Measurements from ENCODE around the gene HSF2. TPM values are rescaled to one million over a fixed set of nuclear protein-coding genes. Genes with fewer than 3 reads are reported as not detected.

Gene HSF2
- total RNA-seq, 1 experiment from 2014 or later, result 19.8 TPM

DNA sequence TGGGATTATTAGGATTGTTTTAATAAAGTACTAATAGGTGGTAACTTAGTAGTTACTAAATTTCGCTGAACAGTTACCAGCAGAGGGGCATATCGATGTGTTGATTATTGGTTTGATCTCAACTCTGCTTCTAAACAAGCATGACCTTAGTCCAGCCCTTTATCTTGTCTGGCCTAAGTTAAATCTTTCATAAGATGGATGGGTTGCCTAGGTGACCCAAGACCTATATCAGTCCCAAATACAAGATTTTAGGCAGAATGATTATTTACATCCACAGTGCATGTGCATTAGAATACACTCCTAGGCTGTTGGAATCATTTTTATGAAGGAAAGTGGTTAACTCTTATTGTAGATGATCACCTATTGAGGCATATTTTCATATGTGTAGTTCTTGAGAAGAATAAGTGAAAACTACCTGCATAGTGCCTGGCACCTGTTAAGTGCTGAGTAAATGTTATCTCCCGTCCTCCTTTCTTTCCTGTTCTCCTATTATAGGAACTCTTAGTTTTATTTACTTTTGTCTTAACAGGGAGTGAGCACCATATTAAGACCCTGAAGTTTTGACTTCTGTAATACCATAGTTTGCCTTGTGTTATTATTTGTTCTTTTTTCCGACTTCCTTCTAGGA, 1.1 kb downstream of the HSF2 start:
- H3K36me3 ChIP-seq (ENCODE audit: control insufficient read depth in 1 of 2, insufficient read depth in 2 of 2, low read length in 2 of 2), result no peaks in the 10 kb centered on the region
- no peak for DNase-seq (ENCODE audit: low read depth, low spot score)
- H3K4me1 ChIP-seq (ENCODE audit: control insufficient read depth in 1 of 2, insufficient read depth in 2 of 2, low read length in 2 of 2), result peaks cover 4 to 18% of the 10 kb centered on the region in 2 experiments; a peak in 2 of 4 replicates
- H2AFZ ChIP-seq (ENCODE audit: low read depth, low read length, poor library complexity, severe bottlenecking), result no peak overlapping the region
- H3K27ac ChIP-seq (ENCODE audit: low read depth, low read length), result no peak overlapping the region
- ChIA-PET CTCF (no interaction called here), RAD21 (ENCODE audit: low non-redundant PET in 1 of 2, low total read pairs in 2 of 2, uncharacterized antibody in 2 of 2, unreplicated experiment in 2 of 2) (no interaction called here), POLR2A (no interaction called here)
- H3K4me3 ChIP-seq (replicated peaks in 1 of 2; ENCODE audit: low read depth in 1 of 2, low read length in 2 of 2), result peak overlapping the region; percentile 86 to 88
- peak overlapping the region; percentile 70 for H3K4me2 ChIP-seq (ENCODE audit: low read length)
- peak overlapping the region; percentile 91 for H3K9ac ChIP-seq (ENCODE audit: low read length)
- H4K20me1 ChIP-seq (ENCODE audit: insufficient read depth), result peaks cover 9% of the 10 kb centered on the region; the same call in 1 of the 2 replicates
- no peaks in the 10 kb centered on the region for H3K9me2 ChIP-seq (ENCODE audit: insufficient read depth)
- TF ChIP-seq ATF3 (IDR thresholded peaks at IDR 0.05) (no peak), SRF (IDR thresholded peaks at IDR 0.05; ENCODE audit: low read depth) (no peak), ELF1 (IDR thresholded peaks at IDR 0.05; ENCODE audit: borderline replicate concordance, low read depth) (no peak), CEBPB (IDR thresholded peaks at IDR 0.05; ENCODE audit: low read depth) (no peak), RAD21 (IDR thresholded peaks at IDR 0.05; ENCODE audit: low read depth) (no peak), POLR2AphosphoS5 (IDR thresholded peaks at IDR 0.05; ENCODE audit: low read depth, low read length) (no peak), TCF7L2 (IDR thresholded peaks at IDR 0.05; ENCODE audit: borderline replicate concordance, extremely low read depth, insufficient read depth, insufficient read length) (no peak), SP1 (IDR thresholded peaks at IDR 0.05; ENCODE audit: low read depth) (no peak), FOSL1 (IDR thresholded peaks at IDR 0.05; ENCODE audit: low read depth) (no peak)
- TF ChIP-seq, protein P1, sequence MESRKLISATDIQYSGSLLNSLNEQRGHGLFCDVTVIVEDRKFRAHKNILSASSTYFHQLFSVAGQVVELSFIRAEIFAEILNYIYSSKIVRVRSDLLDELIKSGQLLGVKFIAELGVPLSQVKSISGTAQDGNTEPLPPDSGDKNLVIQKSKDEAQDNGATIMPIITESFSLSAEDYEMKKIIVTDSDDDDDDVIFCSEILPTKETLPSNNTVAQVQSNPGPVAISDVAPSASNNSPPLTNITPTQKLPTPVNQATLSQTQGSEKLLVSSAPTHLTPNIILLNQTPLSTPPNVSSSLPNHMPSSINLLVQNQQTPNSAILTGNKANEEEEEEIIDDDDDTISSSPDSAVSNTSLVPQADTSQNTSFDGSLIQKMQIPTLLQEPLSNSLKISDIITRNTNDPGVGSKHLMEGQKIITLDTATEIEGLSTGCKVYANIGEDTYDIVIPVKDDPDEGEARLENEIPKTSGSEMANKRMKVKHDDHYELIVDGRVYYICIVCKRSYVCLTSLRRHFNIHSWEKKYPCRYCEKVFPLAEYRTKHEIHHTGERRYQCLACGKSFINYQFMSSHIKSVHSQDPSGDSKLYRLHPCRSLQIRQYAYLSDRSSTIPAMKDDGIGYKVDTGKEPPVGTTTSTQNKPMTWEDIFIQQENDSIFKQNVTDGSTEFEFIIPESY (IDR thresholded peaks at IDR 0.05; ENCODE audit: extremely low read depth, insufficient replicate concordance, low read length), result no peak
- BruUV-seq (replicated peaks), result TSS peak; percentile 49
- no peak for ATAC-seq
- peaks cover 61% of the 10 kb centered on the region for H3K79me2 ChIP-seq (ENCODE audit: insufficient read depth, low read length)
- intact Hi-C loops (cut with micrococcal nuclease), result no loop called here
- H3K27me3 ChIP-seq (ENCODE audit: insufficient read depth, low read length), result no peaks in the 10 kb centered on the region
- H3K9me3 ChIP-seq (ENCODE audit: control insufficient read depth in 1 of 2, insufficient read depth in 1 of 2, low read depth in 1 of 2, low read length in 2 of 2), result no peaks in the 10 kb centered on the region

All from HCT116 (cell line).